Tibial nerve (tissue), 4 donors: ENCODE data around the gene CCNY.

Experiments
- EP300 ChIP-seq, 2 donors: sonication (generic); formaldehyde crosslinking; IDR thresholded peaks; one replicate each; pipeline ENCODE4 v1.6.1; 2017; ENCODE audit warnings: antibody characterized with exemption in 2 of 2, mild to moderate bottlenecking in 1 of 2
- POLR2A ChIP-seq, 2 donors: fragments of 450-650 bp; IDR thresholded peaks; one replicate each; pipeline ENCODE4 v1.6.1; 2017; ENCODE audit warnings: antibody characterized with exemption in 2 of 2, mild to moderate bottlenecking in 2 of 2, moderate library complexity in 2 of 2
- TF ChIP-seq, protein P1 (sequence below), 5 experiments: fragments of 200-600 bp in 3 of 5; fragments of 450-650 bp in 2 of 5; sonication (generic) in 3 of 5; IDR thresholded peaks; one replicate each; pipeline ENCODE4 v1.5.1; 2016 to 2019; ENCODE audit warnings: antibody characterized with exemption in 5 of 5, mild to moderate bottlenecking in 3 of 5, moderate library complexity in 2 of 5

DNA sequence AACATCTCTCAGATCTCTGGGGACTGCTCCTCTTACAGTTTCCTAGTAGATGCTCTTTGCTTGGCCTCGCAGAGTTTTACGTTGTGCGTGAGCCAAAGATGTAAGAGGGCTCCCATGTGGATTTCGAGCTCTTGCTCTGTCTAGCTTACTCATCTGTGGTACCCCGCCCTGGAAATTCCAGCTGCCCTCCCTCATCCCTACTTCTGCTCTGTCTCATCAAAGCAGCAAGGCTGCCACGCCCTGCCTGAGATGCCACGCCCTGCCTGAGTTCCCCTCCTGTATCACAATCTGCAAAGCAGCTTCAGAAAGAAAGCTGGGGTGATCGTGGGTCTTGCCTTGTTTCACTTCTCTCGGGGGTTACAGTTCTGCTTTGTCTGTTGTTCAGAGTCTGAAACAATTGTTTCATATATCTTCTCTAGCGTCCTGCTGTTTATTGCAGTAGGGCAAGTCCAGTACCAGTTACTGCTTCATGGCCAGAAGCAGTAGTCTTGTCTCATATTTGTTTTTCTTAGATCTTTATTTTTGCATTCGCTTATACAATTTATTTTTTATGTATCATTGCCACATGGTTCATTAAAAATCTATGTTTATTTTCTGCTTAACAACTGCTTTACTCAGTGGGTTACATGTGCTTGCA lies 36.1 kb upstream of the CCNY start:
- TF ChIP-seq, protein P1, sequence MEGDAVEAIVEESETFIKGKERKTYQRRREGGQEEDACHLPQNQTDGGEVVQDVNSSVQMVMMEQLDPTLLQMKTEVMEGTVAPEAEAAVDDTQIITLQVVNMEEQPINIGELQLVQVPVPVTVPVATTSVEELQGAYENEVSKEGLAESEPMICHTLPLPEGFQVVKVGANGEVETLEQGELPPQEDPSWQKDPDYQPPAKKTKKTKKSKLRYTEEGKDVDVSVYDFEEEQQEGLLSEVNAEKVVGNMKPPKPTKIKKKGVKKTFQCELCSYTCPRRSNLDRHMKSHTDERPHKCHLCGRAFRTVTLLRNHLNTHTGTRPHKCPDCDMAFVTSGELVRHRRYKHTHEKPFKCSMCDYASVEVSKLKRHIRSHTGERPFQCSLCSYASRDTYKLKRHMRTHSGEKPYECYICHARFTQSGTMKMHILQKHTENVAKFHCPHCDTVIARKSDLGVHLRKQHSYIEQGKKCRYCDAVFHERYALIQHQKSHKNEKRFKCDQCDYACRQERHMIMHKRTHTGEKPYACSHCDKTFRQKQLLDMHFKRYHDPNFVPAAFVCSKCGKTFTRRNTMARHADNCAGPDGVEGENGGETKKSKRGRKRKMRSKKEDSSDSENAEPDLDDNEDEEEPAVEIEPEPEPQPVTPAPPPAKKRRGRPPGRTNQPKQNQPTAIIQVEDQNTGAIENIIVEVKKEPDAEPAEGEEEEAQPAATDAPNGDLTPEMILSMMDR (IDR thresholded peaks at IDR 0.05), result no peak
- TF ChIP-seq POLR2A (IDR thresholded peaks at IDR 0.05) (no peak), EP300 (IDR thresholded peaks at IDR 0.05) (no peak)
